Esophagus (tissue), 2 donors: ENCODE data around the gene AVPR1A. TPM values are rescaled to one million over a fixed set of nuclear protein-coding genes. Genes with fewer than 3 reads are reported as not detected.
A peak's percentile ranks its signal among the peaks of the same experiment; 100 is the strongest.
"Not testable (repeated sequence)": the region's sequence is repeated elsewhere in the genome, so short reads cannot be mapped to it uniquely, and the experiment has no call there.

Experiments
- H3K27ac ChIP-seq, 2 donors: one replicate each; pipeline ENCODE4 v1.5.1; 2013; ENCODE audit warnings: low read depth in 2 of 2, mild to moderate bottlenecking in 2 of 2, inconsistent platforms in 1 of 2, low read length in 1 of 2, moderate library complexity in 1 of 2
- H3K27me3 ChIP-seq, 2 donors: one replicate each; pipeline ENCODE4 v1.6.1; 2013; ENCODE audit warnings: low read length in 2 of 2, control low read depth in 1 of 2, mild to moderate bottlenecking in 1 of 2; ENCODE audit not compliant: insufficient read depth in 2 of 2, control insufficient read depth in 1 of 2
- H3K36me3 ChIP-seq, 2 donors: one replicate each; pipeline ENCODE4 v1.6.1; 2013; ENCODE audit warnings: low read length in 1 of 2; ENCODE audit not compliant: control insufficient read depth in 2 of 2, insufficient read depth in 2 of 2
- H3K4me1 ChIP-seq, 2 donors: one replicate each; pipeline ENCODE4 v1.6.1; 2013; ENCODE audit warnings: low read length in 1 of 2; ENCODE audit not compliant: control insufficient read depth in 2 of 2, insufficient read depth in 2 of 2
- H3K4me3 ChIP-seq, 2 donors: one replicate each; pipeline ENCODE4 v1.5.1; 2013; ENCODE audit warnings: low read length in 2 of 2, mild to moderate bottlenecking in 2 of 2, low read depth in 1 of 2, moderate library complexity in 1 of 2
- H3K9me3 ChIP-seq, 2 donors: one replicate each; pipeline ENCODE4 v1.6.1; 2013; ENCODE audit warnings: mild to moderate bottlenecking in 2 of 2, low read depth in 1 of 2, low read length in 1 of 2, moderate library complexity in 1 of 2; ENCODE audit not compliant: control insufficient read depth in 2 of 2, insufficient read depth in 1 of 2
- WGBS, 2 donors: extraction: QIAGEN DNeasy Blood & Tissue Kit; methylation state at CpG; one replicate each; pipeline ENCODE4 v1.1.7; 2013; 5-methylcytosine and 5-hydroxymethylcytosine counted together
- polyA plus RNA-seq, 2 donors: library from polyadenylated mRNA; stranded (reverse); fragments of 200-250 nt; gene quantifications; one replicate each; pipeline ENCODE4 v1.2.3, GENCODE V29; 2013
- donor health status: healthy with polysubstance abuse.
- donor health status: Bipolar disorder and iron deficiency.

AVPR1A gene
- under 1 TPM; 0.10 to 0.21 TPM for polyA plus RNA-seq

DNA sequence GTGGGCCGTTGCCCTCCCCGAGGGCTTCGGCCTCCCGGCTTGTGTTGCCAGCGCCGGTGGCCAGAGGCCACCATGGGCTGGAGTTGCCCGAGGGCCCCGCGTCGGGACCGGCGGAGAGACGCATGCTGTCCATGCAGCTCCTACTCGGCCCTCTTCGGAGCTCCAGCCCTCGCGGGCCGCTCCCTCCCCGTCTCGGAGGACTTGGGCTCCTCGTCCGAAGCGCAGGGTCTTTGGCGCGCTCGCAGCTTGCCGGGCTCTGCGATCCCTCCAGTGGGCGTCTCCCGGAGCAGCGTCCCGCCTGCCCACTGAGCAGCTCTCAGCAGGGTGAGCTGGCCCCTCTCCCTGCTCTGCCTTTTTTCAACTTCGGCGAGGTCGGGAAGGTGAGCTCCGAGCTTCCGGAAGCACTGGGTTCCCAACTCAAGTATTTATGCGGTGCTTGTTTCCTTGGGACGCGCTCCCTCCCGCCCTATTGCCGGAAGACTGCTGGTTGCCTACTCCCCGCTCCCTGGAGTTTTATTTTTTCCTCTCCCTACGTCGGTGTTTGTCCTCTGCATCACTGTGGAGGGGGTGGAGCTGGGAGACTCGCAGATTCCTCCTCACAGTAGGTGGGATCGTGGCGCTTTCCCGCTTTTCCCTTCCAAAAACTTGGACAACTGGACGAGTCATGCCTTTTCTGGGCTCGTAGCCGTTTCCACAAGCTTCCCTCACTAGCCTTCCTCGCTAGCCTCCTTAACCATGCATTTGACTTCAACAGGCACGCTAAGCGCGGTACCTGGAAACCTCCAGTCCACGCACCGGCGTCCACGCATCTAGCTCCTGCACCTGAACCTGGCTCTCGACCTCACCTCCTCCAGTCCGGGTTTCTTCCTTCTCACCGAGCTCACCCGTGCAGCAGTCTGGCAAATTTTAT is at the start of gene AVPR1A:
Gene AVPR1A, minus strand, starts transcription at position 489 of the 910 bp plus-strand sequence. Its CDS starts 365 bp downstream, at position 124.
- Histone ChIP-seq H3K27ac (no peak within 1 kb of the TSS), H3K27me3 (peaks cover 4 to 14% of the 10 kb centered on the region in 2 donors), H3K4me1 (peaks cover 0 to 11% of the 10 kb centered on the region in 2 donors), H3K36me3 (no peaks in the 10 kb centered on the region), H3K9me3 (peaks cover 0 to 11% of the 10 kb centered on the region in 2 donors), H3K4me3 (peak within 1 kb of the TSS; percentile 2 to 30)
- 1 to 6% methylated on average over 55 to 64 of the region's 64 CpGs for WGBS, 2 donors

DNA sequence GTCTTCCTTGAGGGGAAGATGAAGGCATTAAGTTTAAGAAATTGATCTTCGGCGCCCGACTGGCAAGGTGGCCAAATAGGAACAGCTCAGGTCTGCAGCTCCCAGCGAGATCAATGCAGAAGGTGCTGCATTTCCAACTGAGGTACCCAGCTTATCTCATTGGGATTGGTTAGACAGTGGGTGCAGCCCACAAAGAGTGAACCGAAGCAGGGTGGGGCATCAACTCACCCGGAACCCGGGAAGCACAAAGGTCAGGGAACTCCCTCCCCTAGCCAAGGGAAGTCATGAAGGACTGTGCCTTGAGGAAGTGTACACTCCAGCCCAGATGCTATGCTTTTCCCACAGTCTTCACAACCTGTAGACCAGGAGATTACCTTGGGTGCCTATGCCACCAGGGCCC is 45.2 kb upstream of the AVPR1A start:
- Histone ChIP-seq H3K9me3 (no peaks in the 10 kb centered on the region), H3K27me3 (no peaks in the 10 kb centered on the region), H3K4me3 (no peak overlapping the region), H3K36me3 (no peaks in the 10 kb centered on the region), H3K4me1 (no peaks in the 10 kb centered on the region), H3K27ac (no peak overlapping the region)
- 73 to 83% methylated on average over 7 of the region's 7 CpGs for WGBS, 2 donors

DNA sequence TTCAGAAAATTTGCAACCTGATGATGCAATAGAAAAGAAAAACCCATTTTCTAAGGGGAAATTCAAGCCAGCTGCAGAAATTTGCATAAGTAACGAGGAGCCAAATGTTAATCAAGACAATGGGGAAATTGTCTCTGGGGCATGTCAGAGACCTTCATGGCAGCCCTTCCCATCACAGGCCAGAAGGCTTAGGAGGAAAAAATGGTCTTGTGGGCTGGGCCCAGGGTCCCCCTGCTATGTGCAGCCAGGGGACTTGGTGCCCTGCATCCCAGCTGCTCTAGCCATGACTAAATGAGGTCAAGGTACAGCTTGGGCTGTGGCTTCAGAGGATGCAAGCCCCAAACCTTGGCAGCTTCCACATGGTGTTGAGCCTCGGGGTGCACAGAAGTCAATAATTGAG is 28.2 kb upstream of the AVPR1A start:
- no peaks in the 10 kb centered on the region for H3K27me3 ChIP-seq
- H3K4me1 ChIP-seq, result no peaks in the 10 kb centered on the region
- no peaks in the 10 kb centered on the region for H3K36me3 ChIP-seq
- H3K4me3 ChIP-seq, result no peak overlapping the region
- peaks cover 3 to 11% of the 10 kb centered on the region in 2 donors for H3K9me3 ChIP-seq
- 67 to 68% methylated on average over 2 of the region's 2 CpGs for WGBS, 2 donors
- no peak overlapping the region for H3K27ac ChIP-seq

DNA sequence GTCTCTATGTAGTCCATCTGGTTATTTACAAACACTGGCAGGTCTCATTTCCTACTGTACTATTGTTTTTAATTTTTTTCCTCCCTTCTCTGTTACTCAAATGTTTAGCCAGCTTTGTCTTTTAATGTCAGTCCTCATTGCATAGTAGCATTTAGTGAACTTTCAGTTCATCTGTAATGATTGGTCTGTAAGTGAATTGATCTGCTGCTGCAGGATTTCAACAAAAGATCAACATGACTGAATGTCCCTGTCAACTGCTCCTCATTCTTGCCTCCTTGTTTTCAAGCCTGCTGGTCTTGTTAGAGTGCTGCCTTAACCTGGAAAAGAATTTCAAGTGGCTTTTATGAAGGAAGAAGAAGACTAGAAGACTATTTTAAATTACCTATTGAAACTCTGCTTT is 19.3 kb upstream of the AVPR1A start:
- Histone ChIP-seq H3K36me3 (no peaks in the 10 kb centered on the region), H3K27ac (no peak overlapping the region), H3K9me3 (no peaks in the 10 kb centered on the region), H3K4me1 (no peaks in the 10 kb centered on the region), H3K4me3 (no peak overlapping the region), H3K27me3 (peaks cover 0 to 2% of the 10 kb centered on the region in 2 donors)

DNA sequence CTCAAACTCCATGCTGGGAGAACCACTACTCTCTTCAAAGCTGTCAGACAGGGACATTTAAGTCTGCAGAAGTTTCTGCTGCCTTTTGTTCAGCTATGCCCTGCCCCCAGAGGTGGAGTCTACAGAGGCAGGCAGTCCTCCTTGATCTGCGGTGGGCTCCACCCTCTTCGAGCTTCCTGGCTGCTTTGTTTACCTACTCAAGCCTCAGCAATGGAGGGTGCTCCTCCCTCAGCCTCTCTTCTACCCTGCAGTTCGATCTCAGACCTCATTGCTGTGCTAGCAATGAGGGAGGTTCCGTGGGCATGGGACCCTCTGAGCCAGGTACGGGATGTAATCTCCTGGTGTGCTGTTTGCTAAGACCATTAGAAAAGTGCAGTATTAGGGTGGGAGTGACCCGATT is 16.7 kb upstream of the AVPR1A start:
- not testable (repeated sequence) for H3K4me1 ChIP-seq, H3K27ac ChIP-seq, H3K27me3 ChIP-seq, H3K36me3 ChIP-seq, H3K4me3 ChIP-seq, H3K9me3 ChIP-seq
- 73 to 79% methylated on average over 6 of the region's 6 CpGs for WGBS, 2 donors

DNA sequence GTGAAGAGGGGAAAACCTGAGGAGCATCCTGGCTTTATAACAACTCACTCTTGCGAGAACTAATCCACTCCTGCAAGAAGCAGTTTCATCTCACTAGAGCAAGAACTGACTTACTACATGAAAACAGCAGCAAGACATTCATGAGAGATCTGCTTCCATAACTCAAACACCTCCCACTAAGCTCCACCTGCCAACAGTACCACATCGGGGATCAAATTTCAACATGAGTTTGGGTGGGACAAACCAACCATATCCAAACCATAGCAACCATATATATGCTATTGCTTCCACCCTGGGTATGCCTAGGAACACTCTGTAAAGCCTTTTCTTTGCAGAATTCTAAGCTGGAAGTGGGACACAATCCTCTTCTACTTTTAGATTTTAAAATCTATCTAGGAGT is 13.9 kb upstream of the AVPR1A start:
- Histone ChIP-seq H3K4me3 (no peak overlapping the region), H3K27me3 (peaks cover 0 to 2% of the 10 kb centered on the region in 2 donors), H3K9me3 (peaks cover 0 to 2% of the 10 kb centered on the region in 2 donors), H3K4me1 (no peaks in the 10 kb centered on the region), H3K36me3 (no peaks in the 10 kb centered on the region), H3K27ac (no peak overlapping the region)
- WGBS, 2 donors, result 78 to 79% methylated on average over 2 of the region's 2 CpGs

DNA sequence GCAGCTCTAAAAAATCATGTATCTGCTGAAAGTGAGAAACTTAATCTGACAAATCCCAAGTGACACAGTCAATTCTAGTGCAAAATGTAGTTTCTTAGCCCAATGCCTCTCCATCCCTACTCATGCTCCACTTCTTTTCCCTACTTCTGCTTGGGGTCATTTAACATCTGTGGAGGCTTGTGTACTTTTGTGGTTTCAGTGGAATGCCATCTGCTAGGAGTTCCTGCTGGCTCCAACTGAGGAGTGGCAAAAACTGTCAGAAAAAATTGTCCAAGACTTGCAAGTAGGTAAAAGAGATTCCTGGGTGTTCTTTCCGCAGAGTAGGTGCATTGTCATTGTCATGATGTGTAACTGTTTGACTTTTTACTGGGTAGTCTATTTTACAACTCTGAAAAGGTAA is 12.5 kb upstream of the AVPR1A start:
- H3K27me3 ChIP-seq, result peaks cover 0 to 2% of the 10 kb centered on the region in 2 donors
- H3K4me3 ChIP-seq, result no peak overlapping the region
- H3K36me3 ChIP-seq, result no peaks in the 10 kb centered on the region
- H3K4me1 ChIP-seq, result no peaks in the 10 kb centered on the region
- H3K9me3 ChIP-seq, result peaks cover 0 to 2% of the 10 kb centered on the region in 2 donors
- no peak overlapping the region for H3K27ac ChIP-seq
- WGBS, 2 donors, result 81 to 88% methylated on average over 1 of the region's 1 CpG

DNA sequence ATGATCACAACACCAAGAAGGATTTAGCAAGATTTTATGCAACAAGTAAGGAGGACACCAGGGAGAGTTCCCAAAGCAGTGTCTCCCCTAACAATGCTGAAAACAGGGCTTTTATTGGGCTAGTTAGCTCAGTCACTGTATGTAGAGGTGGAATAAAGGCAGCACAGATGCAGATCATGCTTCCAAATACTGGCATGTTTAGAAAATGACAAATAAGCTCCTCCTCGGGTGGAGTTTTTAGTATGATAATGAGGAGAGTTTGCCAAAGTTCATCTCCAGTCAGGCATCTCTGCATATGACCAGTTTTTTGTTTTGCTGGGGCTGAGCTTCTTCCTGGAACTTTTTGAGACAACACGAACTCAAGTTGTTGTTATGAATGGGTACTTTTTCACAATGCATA is 4.4 kb upstream of the AVPR1A start:
- no peak overlapping the region for H3K4me3 ChIP-seq
- no peaks in the 10 kb centered on the region for H3K36me3 ChIP-seq
- peaks cover 0 to 9% of the 10 kb centered on the region in 2 donors for H3K27me3 ChIP-seq
- H3K9me3 ChIP-seq, result peaks cover 0 to 4% of the 10 kb centered on the region in 2 donors
- no peak overlapping the region for H3K27ac ChIP-seq
- H3K4me1 ChIP-seq, result peaks cover 0 to 10% of the 10 kb centered on the region in 2 donors
- 62 to 68% methylated on average over 2 of the region's 2 CpGs for WGBS, 2 donors

DNA sequence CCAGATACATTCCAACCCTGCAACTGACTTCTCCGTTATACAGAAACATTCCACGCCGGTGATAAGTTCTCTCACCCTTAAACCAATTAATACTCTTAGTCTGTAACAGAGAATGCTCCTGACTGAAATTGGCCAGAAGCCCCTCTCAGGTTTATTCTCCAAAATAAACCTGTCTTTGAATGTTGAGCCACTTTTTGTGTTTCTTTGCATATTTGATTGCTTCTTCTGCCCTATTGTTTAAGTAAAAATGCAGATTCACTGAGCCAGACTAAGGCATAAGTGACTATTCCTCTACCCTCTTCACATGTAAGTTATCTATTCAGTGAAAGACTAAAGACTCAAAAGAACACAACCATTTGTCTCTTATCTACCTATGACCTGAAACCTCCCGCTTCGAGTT is 3.6 kb upstream of the AVPR1A start:
- Histone ChIP-seq H3K27me3 (peaks cover 4 to 10% of the 10 kb centered on the region in 2 donors), H3K4me1 (peaks cover 0 to 11% of the 10 kb centered on the region in 2 donors), H3K27ac (no peak overlapping the region), H3K4me3 (no peak overlapping the region), H3K9me3 (peaks cover 0 to 11% of the 10 kb centered on the region in 2 donors), H3K36me3 (no peaks in the 10 kb centered on the region)
- 93 to 95% methylated on average over 5 of the region's 5 CpGs for whole genome bisulfite sequencing, 2 donors

DNA sequence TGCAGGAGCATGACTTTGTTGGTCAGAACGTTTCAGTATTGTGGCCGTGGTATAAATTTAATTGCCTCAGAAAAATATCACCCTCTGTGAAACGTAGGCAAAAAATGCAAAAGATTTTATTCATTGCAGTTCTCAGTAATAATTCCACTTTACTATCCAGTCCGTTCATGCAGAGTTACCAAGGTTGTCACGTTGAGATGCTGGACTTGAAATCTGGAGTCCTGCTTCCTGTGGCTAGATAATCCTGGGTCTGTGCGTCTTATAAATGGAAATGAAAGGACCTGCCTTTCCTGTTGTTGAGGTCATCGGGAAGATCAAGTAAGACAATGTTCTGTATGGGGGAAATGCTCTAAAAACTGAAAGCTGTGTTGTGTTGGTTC is 1.3 kb upstream of the AVPR1A start:
- H3K27ac ChIP-seq, result no peak overlapping the region
- peak overlapping the region in 1 of 2 donors; percentile 2 for H3K4me3 ChIP-seq
- H3K9me3 ChIP-seq, result peaks cover 0 to 11% of the 10 kb centered on the region in 2 donors
- peaks cover 4 to 13% of the 10 kb centered on the region in 2 donors for H3K27me3 ChIP-seq
- peaks cover 0 to 11% of the 10 kb centered on the region in 2 donors for H3K4me1 ChIP-seq
- no peaks in the 10 kb centered on the region for H3K36me3 ChIP-seq
- 17% methylated on average over 7 of the region's 7 CpGs for WGBS, 2 donors
